NT2/D1 (cell line): ENCODE results near the gene ABHD17C.
"Not testable (repeated sequence)": the region's sequence is repeated elsewhere in the genome, so short reads cannot be mapped to it uniquely, and the experiment has no call there.

Experiments
- DNase-seq: peaks from one replicate; pipeline ENCODE4 v3.0.0-alpha.2; 2011; ENCODE audit warnings: low read depth, low spot score
- H3K27me3 ChIP-seq: 2 replicates; pipeline ENCODE4 v1.6.0; 2011; ENCODE audit warnings: mild to moderate bottlenecking; ENCODE audit not compliant: insufficient read length, insufficient read depth
- H3K36me3 ChIP-seq: 2 replicates; pipeline ENCODE4 v1.6.1; 2011; ENCODE audit warnings: mild to moderate bottlenecking, low read length, mixed read lengths; ENCODE audit not compliant: insufficient read depth, insufficient read length
- H3K4me1 ChIP-seq: 2 replicates; pipeline ENCODE4 v1.5.1; 2011; ENCODE audit not compliant: insufficient read depth, insufficient read length
- H3K4me3 ChIP-seq: 2 replicates; pipeline ENCODE4 v1.5.1; 2011; ENCODE audit warnings: low read depth; ENCODE audit not compliant: insufficient read length
- H3K9ac ChIP-seq: 2 replicates; pipeline ENCODE4 v1.6.0; 2011; ENCODE audit warnings: low read depth; ENCODE audit not compliant: insufficient read length
- H3K9me3 ChIP-seq: 2 replicates; pipeline ENCODE4 v1.5.1; 2011; ENCODE audit warnings: mild to moderate bottlenecking, low read length; ENCODE audit not compliant: insufficient read depth
- SUZ12 ChIP-seq: IDR thresholded peaks from 2 replicates; pipeline ENCODE4 v1.6.1; 2011; ENCODE audit not compliant: insufficient read length, insufficient read depth; ENCODE audit errors: extremely low read depth
- YY1 ChIP-seq: IDR thresholded peaks from 2 replicates; pipeline ENCODE4 v1.6.1; 2011; ENCODE audit not compliant: insufficient read length, insufficient read depth
- ZNF274 ChIP-seq: IDR thresholded peaks from 2 replicates; pipeline ENCODE4 v1.6.1; 2011; ENCODE audit warnings: mild to moderate bottlenecking, low read depth, low read length

ABHD17C gene

DNA sequence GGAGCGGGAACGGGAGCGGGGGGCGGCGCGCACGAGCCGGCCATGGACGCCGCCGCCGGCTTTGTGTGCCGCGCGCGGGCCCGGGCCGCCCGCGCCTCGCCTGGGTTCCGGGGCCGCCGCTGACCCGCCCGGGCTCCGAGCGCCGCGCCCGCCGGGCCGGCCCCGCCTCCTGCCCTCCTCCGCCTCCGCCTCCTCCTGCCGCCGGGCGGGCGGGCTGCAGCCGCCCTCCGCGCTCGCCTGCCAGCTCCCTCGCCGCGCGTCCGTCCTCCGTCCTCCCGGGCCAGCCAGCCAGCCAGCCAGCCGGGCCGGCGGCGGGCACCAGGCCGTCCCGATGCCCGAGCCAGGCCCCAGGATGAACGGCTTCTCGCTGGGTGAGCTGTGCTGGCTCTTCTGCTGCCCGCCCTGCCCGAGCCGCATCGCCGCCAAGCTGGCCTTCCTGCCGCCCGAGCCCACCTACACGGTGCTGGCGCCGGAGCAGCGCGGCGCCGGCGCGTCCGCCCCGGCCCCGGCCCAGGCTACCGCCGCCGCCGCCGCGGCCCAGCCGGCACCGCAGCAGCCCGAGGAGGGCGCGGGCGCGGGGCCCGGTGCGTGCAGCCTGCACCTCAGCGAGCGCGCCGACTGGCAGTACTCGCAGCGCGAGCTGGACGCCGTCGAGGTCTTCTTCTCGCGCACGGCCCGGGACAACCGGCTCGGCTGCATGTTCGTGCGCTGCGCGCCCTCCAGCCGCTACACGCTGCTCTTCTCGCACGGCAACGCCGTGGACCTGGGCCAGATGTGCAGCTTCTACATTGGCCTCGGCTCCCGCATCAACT, at the start of gene ABHD17C:
TSS of gene ABHD17C (plus strand) at position 212 of the 812 bp plus-strand sequence. CDS start at position 332, 120 bp downstream.
- TF ChIP-seq SUZ12 (no peak), YY1 (no peak)
- H3K9me3 ChIP-seq = no peaks in the 10 kb centered on the region
- no peaks in the 10 kb centered on the region for H3K36me3 ChIP-seq
- peaks cover 33% of the 10 kb centered on the region for H3K27me3 ChIP-seq
- DNase-seq = peak; percentile 30
- H3K9ac ChIP-seq = peak within 1 kb of the TSS; percentile 85
- no peaks in the 10 kb centered on the region for H3K4me1 ChIP-seq
- peak within 1 kb of the TSS; percentile 80 for H3K4me3 ChIP-seq

DNA sequence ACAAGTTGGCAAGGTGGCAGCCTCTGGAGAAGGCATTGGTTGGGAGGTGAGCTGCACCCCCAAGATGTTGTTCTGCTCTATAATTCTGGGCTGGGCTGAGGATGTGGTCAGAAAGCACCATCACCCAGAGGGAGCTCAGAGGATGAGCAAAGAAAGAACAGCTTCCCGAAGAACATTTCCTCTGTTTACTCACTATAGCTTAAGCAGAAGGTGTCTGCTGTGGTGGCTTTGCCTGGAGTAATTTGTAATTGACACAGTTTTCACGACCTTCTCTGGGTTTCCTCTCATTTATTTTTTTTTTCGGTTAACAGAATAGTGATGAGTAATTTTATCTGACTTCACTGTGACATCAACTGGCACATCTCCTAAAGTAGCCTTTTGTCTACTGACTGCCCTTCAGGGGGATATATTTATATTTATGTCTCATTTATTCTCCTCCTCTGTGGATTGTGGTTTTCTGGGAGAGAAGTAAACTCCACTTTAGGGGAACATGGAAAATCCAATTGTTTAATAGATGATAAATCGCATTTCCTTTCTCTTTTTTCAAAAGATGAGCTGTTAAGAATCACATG, 49.5 kb upstream of the ABHD17C start:
- no peaks in the 10 kb centered on the region for H3K4me1 ChIP-seq
- no peak overlapping the region for H3K9ac ChIP-seq
- H3K27me3 ChIP-seq = no peaks in the 10 kb centered on the region
- H3K36me3 ChIP-seq = no peaks in the 10 kb centered on the region
- H3K4me3 ChIP-seq = no peak overlapping the region
- no peak for TF ChIP-seq YY1
- no peak for TF ChIP-seq SUZ12
- no peak for TF ChIP-seq ZNF274
- no peak for DNase-seq
- H3K9me3 ChIP-seq = peaks cover 33% of the 10 kb centered on the region

- H3K9ac ChIP-seq, H3K4me1 ChIP-seq, H3K36me3 ChIP-seq, H3K4me3 ChIP-seq, H3K27me3 ChIP-seq, DNase-seq: not testable (repeated sequence)
- peaks cover 43% of the 10 kb centered on the region for H3K9me3 ChIP-seq
These were observed 47.7 kb upstream of the ABHD17C start for GRCh38 chr15:80647424-80647823.

- Histone ChIP-seq H3K36me3 (no peaks in the 10 kb centered on the region), H3K27me3 (no peaks in the 10 kb centered on the region), H3K9ac (no peak overlapping the region), H3K4me1 (no peaks in the 10 kb centered on the region), H3K9me3 (peaks cover 29% of the 10 kb centered on the region), H3K4me3 (no peak overlapping the region)
- no peak for DNase-seq
- TF ChIP-seq SUZ12 (no peak), ZNF274 (no peak), YY1 (no peak)
These were observed 40.8 kb upstream of the ABHD17C start for GRCh38 chr15:80654299-80654698.

GRCh38 chr15:80659375-80659774, 35.7 kb upstream of the ABHD17C start:
- H3K4me1 ChIP-seq = no peaks in the 10 kb centered on the region
- H3K36me3 ChIP-seq = no peaks in the 10 kb centered on the region
- H3K27me3 ChIP-seq = no peaks in the 10 kb centered on the region
- no peak overlapping the region for H3K4me3 ChIP-seq
- no peaks in the 10 kb centered on the region for H3K9me3 ChIP-seq
- peak; percentile 22 for DNase-seq
- no peak for TF ChIP-seq YY1
- no peak for TF ChIP-seq SUZ12
- TF ChIP-seq ZNF274 = no peak
- H3K9ac ChIP-seq = no peak overlapping the region

- DNase-seq = no peak
- Histone ChIP-seq H3K4me3 (no peak overlapping the region), H3K9me3 (no peaks in the 10 kb centered on the region), H3K27me3 (no peaks in the 10 kb centered on the region), H3K36me3 (no peaks in the 10 kb centered on the region), H3K4me1 (no peaks in the 10 kb centered on the region), H3K9ac (no peak overlapping the region)
- no peak for TF ChIP-seq SUZ12
- TF ChIP-seq ZNF274 = no peak
- TF ChIP-seq YY1 = no peak
These were observed 35.0 kb upstream of the ABHD17C start for GRCh38 chr15:80660119-80660518.

DNA sequence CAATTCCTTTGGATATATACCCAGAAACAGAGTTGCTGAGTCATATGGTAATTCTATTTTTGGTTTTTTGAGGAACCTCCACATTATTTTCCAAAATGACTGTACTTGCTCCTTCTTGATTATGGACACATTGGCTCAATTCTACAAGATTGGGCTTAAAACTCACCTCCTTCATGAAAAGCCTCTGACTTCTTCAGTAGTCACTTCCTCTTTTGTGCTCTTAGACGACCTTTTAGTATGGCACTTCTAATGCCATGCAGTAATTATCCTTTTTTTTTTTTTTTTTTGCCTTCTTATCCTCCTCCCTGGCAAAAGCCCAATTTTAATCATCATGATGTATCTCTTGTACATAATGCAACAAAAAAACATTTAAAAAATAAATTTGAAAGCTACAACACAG, 33.0 kb upstream of the ABHD17C start:
- no peak overlapping the region for H3K4me3 ChIP-seq
- H3K9ac ChIP-seq = no peak overlapping the region
- no peaks in the 10 kb centered on the region for H3K9me3 ChIP-seq
- TF ChIP-seq YY1 = no peak
- no peak for TF ChIP-seq ZNF274
- TF ChIP-seq SUZ12 = no peak
- H3K27me3 ChIP-seq = no peaks in the 10 kb centered on the region
- H3K4me1 ChIP-seq = no peaks in the 10 kb centered on the region
- no peak for DNase-seq
- no peaks in the 10 kb centered on the region for H3K36me3 ChIP-seq

- Histone ChIP-seq H3K9ac (no peak overlapping the region), H3K9me3 (no peaks in the 10 kb centered on the region)
These were observed 32.2 kb upstream of the ABHD17C start for GRCh38 chr15:80662757-80663553.

More at GRCh38 chr15:80662757-80663553, 32.2 kb upstream of the ABHD17C start:
- H3K4me3 ChIP-seq = no peak overlapping the region
- TF ChIP-seq YY1 (no peak), SUZ12 (no peak), ZNF274 (no peak)
- no peaks in the 10 kb centered on the region for H3K36me3 ChIP-seq
- H3K4me1 ChIP-seq = no peaks in the 10 kb centered on the region
- H3K27me3 ChIP-seq = no peaks in the 10 kb centered on the region
- DNase-seq = no peak
